HG03342 (cell line): Measurements from ENCODE around the gene UBE2H.

ENCODE experiments used
- ATAC-seq: cut with Tn5 transposase; IDR thresholded peaks from one replicate; pipeline ENCODE4 v1.9.1; 2021; ENCODE audit warnings: mild to moderate bottlenecking, moderate library complexity; ENCODE audit not compliant: unreplicated experiment

UBE2H gene

DNA sequence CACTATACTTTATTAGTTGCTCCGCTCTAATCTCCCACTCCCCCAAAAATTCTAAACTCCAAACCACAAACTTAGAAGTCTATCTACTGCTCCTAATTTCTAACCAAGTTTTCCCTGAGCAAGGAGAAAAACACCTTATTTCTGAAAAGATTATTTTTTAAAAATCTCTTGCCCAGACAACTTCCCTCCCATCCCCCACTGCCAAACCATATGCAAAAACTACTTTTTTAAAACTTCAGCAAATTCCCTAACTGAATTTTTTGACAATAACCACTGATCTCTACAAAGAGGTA is 1.9 kb downstream of the UBE2H start:
- no peak for ATAC-seq

GRCh38 chr7:129950191-129950932 is 2.4 kb downstream of the UBE2H start:
- ATAC-seq = no peak

- peak; percentile 22 for ATAC-seq
Measured at GRCh38 chr7:129949292-129950133, 3.2 kb downstream of the UBE2H start.

DNA sequence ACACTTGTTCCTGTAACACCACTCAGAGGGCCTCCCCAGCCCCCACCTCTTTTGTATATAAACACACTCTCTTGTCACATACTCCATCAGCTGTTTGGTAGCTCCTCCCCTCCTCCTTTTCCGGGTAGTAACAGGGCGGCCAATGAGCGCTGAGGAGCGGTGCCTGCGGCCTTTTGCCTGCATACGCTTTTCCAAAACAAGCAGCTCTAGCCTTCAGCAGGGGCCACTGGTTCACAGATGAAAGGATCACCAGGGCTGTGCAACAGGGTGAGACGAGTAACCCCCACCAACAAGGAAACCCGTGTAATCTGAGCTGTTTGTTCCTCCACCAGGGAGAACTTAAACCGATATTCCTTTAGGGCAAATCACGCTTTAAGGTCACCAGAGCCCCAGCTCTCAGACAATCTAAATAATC is 3.9 kb downstream of the UBE2H start:
- peak; percentile 60 for ATAC-seq

DNA sequence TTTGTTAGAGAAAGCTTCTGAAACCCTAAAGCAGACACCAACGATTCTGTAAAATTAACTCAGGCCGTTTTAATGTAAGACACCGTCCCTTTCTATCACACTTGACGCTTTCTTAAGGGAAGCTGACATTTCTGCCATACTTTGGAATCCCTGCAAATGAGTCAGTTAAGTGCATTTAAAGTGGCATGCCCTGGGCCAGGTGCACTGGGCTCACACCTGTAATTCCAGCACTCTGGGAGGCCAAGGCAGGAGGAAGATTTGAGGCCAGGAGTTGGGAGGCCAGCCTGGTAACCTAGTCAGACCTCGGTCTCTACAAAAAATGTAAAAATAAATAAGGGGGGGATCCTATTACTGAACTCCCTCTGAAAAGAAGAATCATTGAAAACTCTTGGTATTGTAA is 4.4 kb downstream of the UBE2H start:
- no peak for ATAC-seq

DNA sequence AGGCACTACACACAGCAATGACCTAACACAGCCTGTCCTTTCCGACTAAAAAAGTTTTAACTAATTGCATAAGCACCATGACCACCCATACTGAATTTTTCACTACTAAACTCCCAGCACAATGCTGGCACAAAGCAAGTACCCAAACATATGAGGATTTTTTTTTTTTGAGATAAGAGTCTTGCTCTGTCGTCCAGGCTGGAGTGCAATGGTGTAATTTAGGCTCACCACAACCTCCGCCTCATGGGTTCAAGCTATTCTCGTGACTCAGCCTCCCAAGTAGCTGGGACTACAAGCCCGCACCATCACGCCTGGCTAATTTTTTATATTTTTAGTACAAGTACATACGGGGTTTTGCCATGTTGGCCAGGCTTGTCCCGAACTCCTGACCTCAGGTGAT is 5.1 kb downstream of the UBE2H start:
- ATAC-seq = no peak

GRCh38 chr7:129947049-129947448 is 5.7 kb downstream of the UBE2H start:
- ATAC-seq = no peak

- ATAC-seq = no peak
Measured at GRCh38 chr7:129946282-129946681, 6.5 kb downstream of the UBE2H start.

DNA sequence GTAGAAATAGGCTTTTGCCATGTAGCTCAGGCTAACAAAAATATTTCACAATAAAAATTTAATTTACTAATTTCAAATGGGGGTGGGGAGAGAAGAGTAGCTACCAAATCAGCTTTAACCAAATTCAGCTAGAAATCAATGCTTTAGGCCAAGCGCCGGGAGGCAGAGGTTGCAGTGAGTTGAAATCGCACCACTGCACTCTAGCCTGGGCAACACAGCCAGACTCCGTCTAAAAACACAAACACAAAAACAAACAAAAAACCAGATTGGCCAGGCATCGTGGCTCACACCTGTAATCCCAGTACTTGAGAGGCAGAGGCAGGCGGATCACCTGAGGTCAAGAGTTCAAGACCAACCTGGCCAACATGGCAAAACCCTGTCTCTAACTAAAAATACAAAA is 9.4 kb downstream of the UBE2H start:
- ATAC-seq = no peak

- no peak for ATAC-seq
Measured at GRCh38 chr7:129940329-129940728, 12.4 kb downstream of the UBE2H start.

DNA sequence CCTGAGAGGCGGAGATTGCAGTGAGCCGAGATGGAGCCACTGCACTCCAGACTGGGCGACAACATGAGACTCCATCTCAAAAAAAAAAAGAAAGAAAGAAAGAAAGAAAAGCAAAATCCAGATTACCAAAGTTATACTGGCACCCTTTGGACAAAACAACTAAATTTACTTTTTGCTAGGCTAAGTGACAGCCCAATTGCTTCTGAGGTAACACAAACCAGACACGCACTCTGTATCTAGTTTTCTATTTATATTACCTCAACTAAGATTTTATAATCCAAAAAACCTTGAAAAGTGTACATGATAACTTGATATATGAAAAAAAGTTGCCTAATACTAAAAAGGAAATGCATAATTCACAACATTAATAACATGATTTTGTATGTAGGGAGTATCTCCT is 12.9 kb downstream of the UBE2H start:
- no peak for ATAC-seq

- no peak for ATAC-seq
Measured at GRCh38 chr7:129933627-129934026, 19.1 kb downstream of the UBE2H start.

DNA sequence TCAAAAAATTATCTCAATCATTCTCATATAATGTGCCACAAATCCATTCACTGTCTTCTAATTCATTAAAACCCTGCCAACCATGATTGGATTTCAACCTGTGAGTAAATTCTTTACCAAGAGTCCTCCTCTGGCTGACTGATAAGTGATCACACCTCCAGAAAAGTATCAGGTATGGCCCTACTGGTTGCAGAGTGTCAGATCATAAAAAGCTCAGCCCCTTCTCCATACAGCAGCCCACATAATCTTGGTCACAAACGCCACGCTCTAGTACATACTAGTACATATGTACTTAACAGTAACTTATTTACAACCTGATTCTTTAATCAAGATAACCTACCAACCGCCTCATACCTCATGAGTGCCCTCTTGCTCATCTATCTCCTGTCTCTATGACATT is 26.1 kb downstream of the UBE2H start:
- no peak for ATAC-seq

GRCh38 chr7:129925416-129926002 is 27.3 kb downstream of the UBE2H start:
- no peak for ATAC-seq

GRCh38 chr7:129924602-129925001 is 28.2 kb downstream of the UBE2H start:
- no peak for ATAC-seq

DNA sequence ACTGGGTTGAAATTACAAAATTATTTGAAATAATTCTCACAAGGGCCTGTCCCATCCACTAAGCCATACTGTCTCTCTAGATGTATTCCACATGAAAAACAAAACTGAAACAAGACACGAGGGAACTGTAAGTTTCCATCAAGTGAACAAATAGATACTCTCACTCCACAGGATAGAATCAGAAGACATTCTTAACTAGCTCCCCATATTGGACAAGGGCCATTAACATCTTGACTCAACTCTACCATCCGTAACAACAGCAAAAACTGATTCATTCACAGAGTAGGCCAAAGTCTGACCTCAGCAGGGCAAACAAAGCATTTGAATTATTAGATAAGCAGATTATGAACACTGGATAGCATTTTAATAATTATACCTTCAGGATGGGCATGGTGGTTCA is 29.1 kb downstream of the UBE2H start:
- ATAC-seq = peak; percentile 88

DNA sequence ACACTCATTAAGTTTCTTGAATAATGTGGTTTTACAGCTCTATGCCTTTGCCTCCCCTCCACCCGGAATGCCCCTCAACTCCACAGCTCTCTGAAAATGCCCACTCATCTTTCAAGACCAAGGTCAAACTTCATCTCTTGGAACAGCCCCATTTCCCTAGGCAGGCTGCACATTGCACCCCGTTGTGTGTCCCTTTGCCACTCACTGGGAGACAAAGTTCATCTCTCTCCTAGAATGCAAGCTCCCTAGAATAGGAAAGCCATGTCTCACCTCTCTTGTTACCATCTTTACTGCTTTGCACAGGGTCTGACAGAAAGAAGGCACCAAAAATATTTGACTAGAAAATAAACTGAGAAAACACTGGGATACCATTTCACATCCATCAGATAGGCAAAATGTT is 33.3 kb downstream of the UBE2H start:
- no peak for ATAC-seq

- no peak for ATAC-seq
Measured at GRCh38 chr7:129918922-129919321, 33.8 kb downstream of the UBE2H start.

GRCh38 chr7:129917934-129918333 is 34.8 kb downstream of the UBE2H start:
- no peak for ATAC-seq

GRCh38 chr7:129914536-129915272 is 38.1 kb downstream of the UBE2H start:
- no peak for ATAC-seq

DNA sequence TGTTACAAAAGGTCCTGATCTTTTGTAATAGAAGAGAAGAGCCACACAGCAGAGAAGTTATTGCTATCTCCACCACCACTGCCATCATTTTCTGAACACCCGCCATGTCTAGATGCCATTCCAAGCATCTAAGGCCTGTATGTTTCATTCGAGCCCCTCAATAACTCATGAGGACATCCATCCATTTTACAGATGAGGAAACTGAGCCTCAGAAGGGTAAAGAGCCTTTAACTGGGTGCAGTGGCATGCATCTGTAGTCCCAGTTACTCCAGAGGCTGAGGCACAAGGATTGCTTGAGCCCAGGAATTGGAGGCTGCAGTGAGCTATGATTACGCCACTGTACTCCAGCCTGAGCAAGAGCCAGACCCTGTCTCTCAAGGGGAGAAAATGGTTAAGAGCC is 39.3 kb downstream of the UBE2H start:
- ATAC-seq = no peak
